HCT116 (cell line): Measurements from ENCODE around the gene PGAP6. TPM values are rescaled to one million over a fixed set of nuclear protein-coding genes. Genes with fewer than 3 reads are reported as not detected.

Experiments used
- ATAC-seq: fragments of 200-7000 bp; cut with Tn5 transposase; 2 replicates; pipeline ENCODE4 v1.9.1; 2020; ENCODE audit warnings: mild to moderate bottlenecking, moderate library complexity
- BruUV-seq: library from RNA; stranded (reverse); fragments of 400-500 nt; replicated peaks from 2 replicates; lab custom pipeline; 2021; lab: Mats Ljungman, UMichigan
- CTCF ChIA-PET: fragments of 300-600 bp; sonication (Branson Sonifier 250); formaldehyde crosslinking; loops from one replicate; lab custom pipeline; 2021; ENCODE audit warnings: antibody characterized with exemption; lab: Charles Lee
- POLR2A ChIA-PET: fragments of 300-600, 350-600 bp; sonication (Branson Sonifier 250); formaldehyde crosslinking; loops from one replicate; lab custom pipeline; 2021; ENCODE audit warnings: antibody characterized with exemption; lab: Charles Lee
- RAD21 ChIA-PET, 2 experiments: fragments of 300-600 bp; sonication (Branson Sonifier 250); formaldehyde crosslinking; loops; one replicate each; lab custom pipeline; 2023; ENCODE audit warnings: low total read pairs in 2 of 2; ENCODE audit not compliant: uncharacterized antibody in 2 of 2, unreplicated experiment in 2 of 2, low non-redundant PET in 1 of 2; lab: Charles Lee
- DNase-seq: peaks from one replicate; pipeline ENCODE4 v3.0.0-alpha.2; 2010; ENCODE audit warnings: low read depth, low spot score
- H2AFZ ChIP-seq: fragments of 200-600 bp; shearing (Covaris generic), sonication (generic); 2 replicates; pipeline ENCODE4 v1.6.1; 2017; ENCODE audit warnings: low read depth, mixed run types, mixed read lengths, antibody characterized with exemption, low read length; ENCODE audit not compliant: poor library complexity, severe bottlenecking
- H3K27ac ChIP-seq: 2 replicates; pipeline ENCODE4 v1.5.1; 2012; ENCODE audit warnings: low read depth, low read length
- H3K27me3 ChIP-seq: fragments of 200-600 bp; sonication (generic); 2 replicates; pipeline ENCODE4 v1.6.1; 2016; ENCODE audit warnings: mixed run types, low read length, mixed read lengths; ENCODE audit not compliant: insufficient read depth
- H3K36me3 ChIP-seq, 2 experiments: fragments of 200-500 bp in 1 of 2; fragments of 200-600 bp in 1 of 2; sonication (Bioruptor generic) in 1 of 2; sonication (generic) in 1 of 2; 2 replicates each; pipeline versions ENCODE4 v1.5.1 to v1.6.1; 2014 to 2016; ENCODE audit warnings: low read length in 2 of 2, inconsistent platforms in 1 of 2, mixed read lengths in 1 of 2, mixed run types in 1 of 2; ENCODE audit not compliant: insufficient read depth in 2 of 2, control insufficient read depth in 1 of 2
- H3K4me1 ChIP-seq, 2 experiments: fragments of 200-600 bp in 1 of 2; sonication (generic) in 1 of 2; 2 replicates each; pipeline versions ENCODE4 v1.5.1 to v1.6.1; 2012 to 2017; ENCODE audit warnings: low read length in 2 of 2, inconsistent platforms in 1 of 2, mild to moderate bottlenecking in 1 of 2, mixed read lengths in 1 of 2, mixed run types in 1 of 2, moderate library complexity in 1 of 2; ENCODE audit not compliant: insufficient read depth in 2 of 2, control insufficient read depth in 1 of 2
- H3K4me2 ChIP-seq: fragments of 200-600 bp; sonication (generic); 2 replicates; pipeline ENCODE4 v1.6.1; 2017; ENCODE audit warnings: mixed run types, low read length, mixed read lengths
- H3K4me3 ChIP-seq, 2 experiments: fragments of 200-600 bp in 1 of 2; sonication (generic) in 1 of 2; replicated peaks in 1 of 2; 2 replicates each; pipeline ENCODE4 v1.5.1; 2011 to 2016; ENCODE audit warnings: low read length in 2 of 2, control low read depth in 1 of 2, low read depth in 1 of 2, mild to moderate bottlenecking in 1 of 2, mixed read lengths in 1 of 2, mixed run types in 1 of 2
- H3K79me2 ChIP-seq: fragments of 200-600 bp; sonication (generic); 2 replicates; pipeline ENCODE4 v1.6.1; 2017; ENCODE audit warnings: mild to moderate bottlenecking, mixed run types, low read length, moderate library complexity, mixed read lengths; ENCODE audit not compliant: insufficient read depth
- H3K9ac ChIP-seq: fragments of 200-600 bp; sonication (generic); 2 replicates; pipeline ENCODE4 v1.6.1; 2016; ENCODE audit warnings: low read length, mixed read lengths
- H3K9me2 ChIP-seq: fragments of 200-600 bp; sonication (generic), shearing (Covaris generic); 2 replicates; pipeline ENCODE4 v1.6.1; 2017; ENCODE audit warnings: mixed run types, mild to moderate bottlenecking, moderate library complexity; ENCODE audit not compliant: insufficient read depth
- H3K9me3 ChIP-seq, 2 experiments: fragments of 200-500 bp in 1 of 2; fragments of 200-600 bp in 1 of 2; sonication (Bioruptor generic) in 1 of 2; sonication (generic) in 1 of 2; 2 replicates each; pipeline ENCODE4 v1.6.1; 2014 to 2017; ENCODE audit warnings: low read length in 2 of 2, mixed read lengths in 2 of 2, inconsistent platforms in 1 of 2, low read depth in 1 of 2, mild to moderate bottlenecking in 1 of 2, mixed run types in 1 of 2, moderate library complexity in 1 of 2; ENCODE audit not compliant: control insufficient read depth in 1 of 2, insufficient read depth in 1 of 2
- H4K20me1 ChIP-seq: fragments of 200-600 bp; sonication (generic), shearing (Covaris generic); 2 replicates; pipeline ENCODE4 v1.6.1; 2017; ENCODE audit warnings: mixed run types, mild to moderate bottlenecking, moderate library complexity; ENCODE audit not compliant: insufficient read depth
- ATF3 ChIP-seq: IDR thresholded peaks from 2 replicates; pipeline ENCODE4 v1.6.1; 2012
- CEBPB ChIP-seq: IDR thresholded peaks from 2 replicates; pipeline ENCODE4 v1.6.1; 2012; ENCODE audit warnings: low read depth
- CTCF ChIP-seq, 3 experiments: fragments of 200-600 bp in 1 of 3; sonication (generic) in 1 of 3; IDR thresholded peaks in 2 of 3; conservative IDR thresholded peaks in 1 of 3; 2 replicates each; pipeline ENCODE4 v1.5.1; 2012 to 2017; ENCODE audit warnings: low read depth in 2 of 3, low read length in 2 of 3, antibody characterized with exemption in 1 of 3, borderline replicate concordance in 1 of 3, control low read depth in 1 of 3, mild to moderate bottlenecking in 1 of 3, mixed read lengths in 1 of 3, mixed run types in 1 of 3, moderate library complexity in 1 of 3; ENCODE audit not compliant: insufficient read depth in 1 of 3
- EGR1 ChIP-seq: IDR thresholded peaks from 2 replicates; pipeline ENCODE4 v1.6.1; 2012; ENCODE audit warnings: low read depth
- ELF1 ChIP-seq: IDR thresholded peaks from 2 replicates; pipeline ENCODE4 v1.6.1; 2012; ENCODE audit warnings: low read depth, borderline replicate concordance
- EZH2 ChIP-seq: fragments of 200-600 bp; sonication (generic); IDR thresholded peaks from 2 replicates; pipeline ENCODE4 v1.6.1; 2017; ENCODE audit warnings: antibody characterized with exemption, mixed run types
- EZH2phosphoT487 ChIP-seq: fragments of 200-600 bp; IDR thresholded peaks from 2 replicates; pipeline ENCODE4 v1.6.1; 2018; ENCODE audit warnings: antibody characterized with exemption, borderline replicate concordance
- ZBTB33 ChIP-seq: IDR thresholded peaks from 2 replicates; pipeline ENCODE4 v1.6.1; 2011; ENCODE audit warnings: mild to moderate bottlenecking, low read length, moderate library complexity; ENCODE audit not compliant: insufficient replicate concordance; ENCODE audit errors: extremely low read depth
- intact Hi-C: fragments of 100-400 bp; cut with micrococcal nuclease; formaldehyde crosslinking; loops from 2 replicates; pipeline ENCODE4 v1.10.0; 2022
- total RNA-seq: library from RNA; stranded (reverse); gene quantifications from one replicate; pipeline ENCODE4 v1.2.1, GENCODE V29; 2021; ENCODE audit not compliant: unreplicated experiment

PGAP6 gene
- total RNA-seq, 1 experiment from 2014 or later: 35.4 TPM

- Histone ChIP-seq H2AFZ (no peak overlapping the region), H3K4me1 (peaks cover 3 to 13% of the 10 kb centered on the region in 2 experiments; a peak in 3 of 4 replicates), H3K27me3 (no peaks in the 10 kb centered on the region), H3K9me2 (no peaks in the 10 kb centered on the region), H3K4me3 (no peak overlapping the region), H3K27ac (no peak overlapping the region), H3K36me3 (0 out of 4 replicates have a peak, but pooled peaks cover 0 to 3% of the 10 kb centered on the region in 2 experiments), H3K4me2 (no peak overlapping the region), H3K79me2 (no peaks in the 10 kb centered on the region), H4K20me1 (no peaks in the 10 kb centered on the region), H3K9me3 (no peaks in the 10 kb centered on the region), H3K9ac (no peak overlapping the region)
- ATAC-seq (no peak), DNase-seq (no peak)
- intact Hi-C loops: no loop called here
- RAD21 ChIA-PET: no interaction called here
- CTCF ChIA-PET: no interaction called here
- no TSS peak for BruUV-seq
- POLR2A ChIA-PET: no interaction called here
- no peak for TF ChIP-seq ZBTB33
- no peak for TF ChIP-seq EZH2
- TF ChIP-seq ATF3: no peak
- no peak for TF ChIP-seq EZH2phosphoT487
- no peak for TF ChIP-seq ELF1
- TF ChIP-seq CTCF (IDR thresholded peaks at IDR 0.05 in 2 of 3, conservative IDR thresholded peaks at IDR 0.05 in 1 of 3; ENCODE audit: borderline replicate concordance in 1 of 3, insufficient read depth in 1 of 3, low read depth in 2 of 3, low read length in 2 of 3): no peak
- TF ChIP-seq EGR1: no peak
- no peak for TF ChIP-seq CEBPB
These were observed 15.3 kb downstream of the PGAP6 start for GRCh38 chr16:366476-366875.
